Parathyroid adenoma (tissue), 2 donors: ENCODE results near the gene DIO1.
A peak's percentile ranks its signal among the peaks of the same experiment; 100 is the strongest.

Experiments used
- H2AFZ ChIP-seq: fragments of 300-600 bp; sonication (generic); one replicate; pipeline ENCODE4 v1.7.0; 2017; ENCODE audit warnings: antibody characterized with exemption, mild to moderate bottlenecking
- H3K27ac ChIP-seq: fragments of 300-600 bp; sonication (generic); one replicate; pipeline ENCODE4 v1.7.0; 2017
- H3K27me3 ChIP-seq: fragments of 300-600 bp; sonication (generic); one replicate; pipeline ENCODE4 v1.7.0; 2017; ENCODE audit warnings: low read length; ENCODE audit not compliant: control insufficient read depth, insufficient read depth
- H3K36me3 ChIP-seq: fragments of 300-600 bp; sonication (generic); one replicate; pipeline ENCODE4 v1.7.0; 2017; ENCODE audit warnings: low read length; ENCODE audit not compliant: control insufficient read depth, insufficient read depth
- H3K4me1 ChIP-seq: fragments of 300-600 bp; sonication (generic); one replicate; pipeline ENCODE4 v1.7.0; 2017; ENCODE audit warnings: control low read depth
- H3K4me2 ChIP-seq: fragments of 300-600 bp; sonication (generic); one replicate; pipeline ENCODE4 v1.7.0; 2017; ENCODE audit warnings: low read length
- H3K4me3 ChIP-seq: fragments of 300-600 bp; sonication (generic); one replicate; pipeline ENCODE4 v1.7.0; 2017; ENCODE audit warnings: low read depth, low read length
- H3K79me2 ChIP-seq: fragments of 300-600 bp; sonication (generic); one replicate; pipeline ENCODE4 v1.7.0; 2017; ENCODE audit warnings: control low read depth
- H3K9ac ChIP-seq: fragments of 300-600 bp; sonication (generic); one replicate; pipeline ENCODE4 v1.7.0; 2017; ENCODE audit warnings: mild to moderate bottlenecking
- H3K9me3 ChIP-seq: fragments of 300-600 bp; sonication (generic); one replicate; pipeline ENCODE4 v1.7.0; 2017; ENCODE audit warnings: low read length; ENCODE audit not compliant: control insufficient read depth
- TF ChIP-seq, protein P1 (sequence below): fragments of 300-600 bp; sonication (generic); IDR thresholded peaks from one replicate; pipeline ENCODE4 v1.7.0; 2017; ENCODE audit warnings: antibody characterized with exemption, mild to moderate bottlenecking
- donor health status: primary hyperparathyroidism.

DIO1 gene

DNA sequence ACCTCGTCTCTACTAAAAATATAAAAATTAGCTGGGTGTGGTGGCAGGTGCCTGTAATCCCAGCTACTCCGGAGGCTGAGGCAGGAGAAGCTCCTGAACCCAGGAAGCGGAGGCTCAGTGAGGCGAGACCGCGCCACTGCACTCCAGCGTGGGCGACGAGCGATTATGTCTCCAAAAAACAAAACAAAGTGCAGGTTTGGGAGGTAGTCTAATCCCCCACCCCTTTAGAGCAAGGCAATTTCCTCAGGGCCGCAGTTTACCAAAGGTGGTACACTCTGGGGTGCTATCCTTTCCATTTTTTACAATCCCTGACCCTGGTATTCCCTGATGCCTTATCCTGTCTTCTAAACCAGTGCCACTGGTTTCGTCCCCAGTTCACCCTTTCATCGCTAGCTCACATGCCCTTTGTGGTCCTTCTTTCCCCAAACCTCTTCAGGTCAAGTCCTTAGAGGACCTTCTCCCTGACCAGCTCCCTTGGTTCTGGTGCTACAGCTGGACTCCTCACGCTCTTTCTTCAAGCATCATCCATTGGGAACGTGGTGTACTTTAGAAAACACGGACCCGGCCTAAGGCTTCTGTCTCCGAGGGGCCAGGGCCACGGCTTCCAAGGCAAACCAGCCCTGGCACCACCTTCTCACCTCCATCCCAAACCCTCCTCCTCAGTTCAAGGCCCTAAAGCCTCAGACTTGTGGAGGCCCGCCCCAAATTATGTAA is 50.6 kb downstream of the DIO1 start:
- Histone ChIP-seq H3K79me2 (no peaks in the 10 kb centered on the region), H3K4me3 (peak overlapping the region; percentile 95), H3K27ac (peak overlapping the region; percentile 47), H3K4me2 (peak overlapping the region; percentile 93), H3K4me1 (peaks cover 5% of the 10 kb centered on the region), H2AFZ (peak overlapping the region; percentile 91), H3K36me3 (no peaks in the 10 kb centered on the region), H3K9ac (no peak overlapping the region), H3K9me3 (no peaks in the 10 kb centered on the region), H3K27me3 (no peaks in the 10 kb centered on the region)
- TF ChIP-seq, protein P1, sequence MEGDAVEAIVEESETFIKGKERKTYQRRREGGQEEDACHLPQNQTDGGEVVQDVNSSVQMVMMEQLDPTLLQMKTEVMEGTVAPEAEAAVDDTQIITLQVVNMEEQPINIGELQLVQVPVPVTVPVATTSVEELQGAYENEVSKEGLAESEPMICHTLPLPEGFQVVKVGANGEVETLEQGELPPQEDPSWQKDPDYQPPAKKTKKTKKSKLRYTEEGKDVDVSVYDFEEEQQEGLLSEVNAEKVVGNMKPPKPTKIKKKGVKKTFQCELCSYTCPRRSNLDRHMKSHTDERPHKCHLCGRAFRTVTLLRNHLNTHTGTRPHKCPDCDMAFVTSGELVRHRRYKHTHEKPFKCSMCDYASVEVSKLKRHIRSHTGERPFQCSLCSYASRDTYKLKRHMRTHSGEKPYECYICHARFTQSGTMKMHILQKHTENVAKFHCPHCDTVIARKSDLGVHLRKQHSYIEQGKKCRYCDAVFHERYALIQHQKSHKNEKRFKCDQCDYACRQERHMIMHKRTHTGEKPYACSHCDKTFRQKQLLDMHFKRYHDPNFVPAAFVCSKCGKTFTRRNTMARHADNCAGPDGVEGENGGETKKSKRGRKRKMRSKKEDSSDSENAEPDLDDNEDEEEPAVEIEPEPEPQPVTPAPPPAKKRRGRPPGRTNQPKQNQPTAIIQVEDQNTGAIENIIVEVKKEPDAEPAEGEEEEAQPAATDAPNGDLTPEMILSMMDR = no peak

DNA sequence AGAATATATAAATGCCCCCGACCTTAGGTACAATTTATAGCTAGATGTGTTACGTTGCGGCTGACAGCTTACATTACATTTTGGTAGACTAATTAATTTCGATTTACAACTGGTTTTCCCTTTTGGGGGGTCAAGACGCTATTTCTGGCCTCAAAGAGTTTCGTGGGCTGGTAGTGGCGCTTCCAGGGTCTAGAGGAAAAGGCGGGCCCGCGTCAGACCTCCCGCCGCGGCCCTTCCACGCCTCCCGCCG is 51.1 kb downstream of the DIO1 start:
- Histone ChIP-seq H3K9ac (no peak overlapping the region), H3K9me3 (no peaks in the 10 kb centered on the region), H2AFZ (peak overlapping the region; percentile 91), H3K4me1 (peaks cover 5% of the 10 kb centered on the region), H3K4me2 (peak overlapping the region; percentile 93), H3K27ac (peak overlapping the region; percentile 47), H3K4me3 (peak overlapping the region; percentile 95), H3K27me3 (no peaks in the 10 kb centered on the region), H3K36me3 (no peaks in the 10 kb centered on the region), H3K79me2 (no peaks in the 10 kb centered on the region)
- TF ChIP-seq, protein P1 = no peak

DNA sequence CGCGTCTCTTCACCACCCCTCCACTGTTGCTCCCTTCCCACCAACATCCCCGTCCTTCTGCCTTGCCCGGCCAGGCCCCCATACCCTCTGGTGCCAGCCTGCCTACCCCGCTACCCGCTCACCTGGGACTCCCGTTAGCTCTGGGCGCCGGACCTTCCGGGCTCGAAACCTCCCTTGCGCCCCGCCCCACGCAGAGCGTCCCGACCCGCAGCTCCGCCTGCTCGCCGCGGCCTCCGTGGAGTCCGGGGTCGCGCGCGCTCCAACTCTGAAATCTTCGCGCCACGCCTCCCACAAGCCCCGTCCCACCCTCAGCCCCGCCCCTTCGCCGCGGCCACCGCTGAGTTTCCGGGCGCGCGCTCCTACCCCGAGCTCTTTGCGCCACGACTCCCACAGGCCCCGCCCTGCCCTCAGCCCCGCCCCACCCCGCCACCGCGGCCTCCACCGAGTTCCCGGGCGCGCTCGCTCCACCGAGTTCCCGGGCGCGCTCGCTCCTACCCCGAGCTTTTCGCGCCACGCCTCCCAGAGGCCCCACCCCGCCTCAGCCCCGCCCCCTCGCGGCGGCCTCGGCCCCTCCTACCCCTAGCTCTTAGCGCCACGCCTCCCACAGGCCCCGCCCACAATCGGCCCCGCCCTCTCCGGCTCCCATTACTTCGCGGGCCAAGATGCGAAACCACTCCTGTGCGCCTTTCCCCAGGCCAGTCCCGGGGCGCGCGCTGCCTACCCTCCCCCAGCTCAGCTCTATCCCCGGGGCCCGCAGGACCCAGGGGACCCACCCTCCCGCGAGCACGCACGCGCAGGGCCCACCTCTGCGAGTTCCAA is 51.7 kb downstream of the DIO1 start, which contains the start of gene IFT25:
IFT25 (minus strand) TSS at position 267 of the 819 bp plus-strand sequence. CDS start 5,617 bp downstream, outside the sequence.
- H3K4me3 ChIP-seq = peak within 1 kb of the TSS; percentile 95
- H3K9ac ChIP-seq = no peak within 1 kb of the TSS
- no peaks in the 10 kb centered on the region for H3K79me2 ChIP-seq
- no peaks in the 10 kb centered on the region for H3K9me3 ChIP-seq
- peak within 1 kb of the TSS; percentile 91 for H2AFZ ChIP-seq
- no peaks in the 10 kb centered on the region for H3K27me3 ChIP-seq
- no peaks in the 10 kb centered on the region for H3K36me3 ChIP-seq
- peak within 1 kb of the TSS; percentile 93 for H3K4me2 ChIP-seq
- TF ChIP-seq, protein P1 = no peak
- H3K4me1 ChIP-seq = peaks cover 5% of the 10 kb centered on the region
- H3K27ac ChIP-seq = peak within 1 kb of the TSS; percentile 70

DNA sequence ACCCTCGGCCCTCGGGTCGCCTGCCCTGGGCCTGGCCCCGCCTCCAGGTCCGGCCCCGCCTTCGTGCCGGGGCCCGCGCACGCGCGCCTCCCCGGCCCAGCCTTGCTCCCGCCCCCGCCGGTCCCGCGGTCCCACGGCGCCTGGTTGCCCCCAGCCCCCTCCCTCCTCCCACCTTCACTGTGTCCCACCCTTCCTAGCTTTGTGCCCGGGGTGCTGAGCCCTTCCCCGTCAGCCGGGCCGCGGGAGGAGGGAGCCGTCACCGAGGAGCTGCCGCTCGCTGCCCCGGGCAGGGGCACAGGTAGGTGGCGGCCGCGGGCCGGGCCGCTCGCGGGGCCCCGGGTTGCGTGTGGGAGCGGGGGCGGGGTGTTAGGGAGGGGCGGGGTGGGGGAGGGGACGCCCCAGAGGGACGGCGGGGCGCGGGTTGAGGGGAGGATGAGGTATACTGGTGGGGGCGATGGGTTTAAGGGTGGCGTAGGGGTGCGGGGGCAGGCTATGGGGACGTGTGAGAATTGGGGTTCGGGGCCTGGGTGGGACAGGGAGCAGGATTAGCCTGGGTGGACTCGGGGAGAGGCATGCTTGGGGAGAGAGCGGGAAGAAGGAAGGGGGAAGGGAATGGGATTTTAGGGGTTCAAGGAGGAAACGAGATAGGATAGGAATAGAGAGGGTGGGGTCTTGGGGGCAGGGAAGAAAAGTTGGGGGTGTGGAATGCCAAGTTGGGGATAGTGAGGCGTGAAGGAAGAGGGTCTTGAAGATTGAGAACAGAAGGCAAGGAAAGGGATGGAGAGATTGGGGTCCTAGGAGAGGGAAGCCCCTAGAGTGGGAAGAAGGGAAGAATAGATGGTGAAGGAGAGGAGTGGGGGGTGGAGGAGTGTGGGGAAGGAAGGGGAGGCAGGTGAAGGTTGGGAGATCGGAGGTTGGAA is 52.5 kb downstream of the DIO1 start, which contains the start of gene LRRC42:
LRRC42 (plus strand) TSS at position 99 of the 920 bp plus-strand sequence. CDS start 5,650 bp downstream, outside the sequence.
- Histone ChIP-seq H3K79me2 (no peaks in the 10 kb centered on the region), H3K27ac (peak within 1 kb of the TSS; percentile 70), H3K4me1 (peaks cover 5% of the 10 kb centered on the region), H3K4me2 (peak within 1 kb of the TSS; percentile 93), H3K36me3 (no peaks in the 10 kb centered on the region), H2AFZ (peak within 1 kb of the TSS; percentile 91), H3K4me3 (peak within 1 kb of the TSS; percentile 95), H3K9me3 (no peaks in the 10 kb centered on the region), H3K27me3 (no peaks in the 10 kb centered on the region), H3K9ac (no peak within 1 kb of the TSS)
- TF ChIP-seq, protein P1 = peak; percentile 10
